ENCODE results near the gene KCP. TPM values are rescaled to one million over a fixed set of nuclear protein-coding genes. Genes with fewer than 3 reads are reported as not detected.

KCP gene
- total and polyA plus RNA-seq, 2 donors (not counting 1 experiment from before 2014, with no cell fraction given) = 2.3 to 3.8 TPM

- Histone ChIP-seq H3K27me3 (replicated peaks in 1 of 4; ENCODE audit: control extremely low read depth in 1 of 4, control insufficient read depth in 3 of 4, insufficient read depth in 4 of 4, low read length in 3 of 4) (no peaks in the 10 kb centered on the region), H3K4me2 (replicated peaks; ENCODE audit: low read depth, low read length, poor library complexity, severe bottlenecking) (no peak overlapping the region), H2AFZ (ENCODE audit: insufficient read depth, low read depth, low read length, poor library complexity, severe bottlenecking) (no peak overlapping the region), H4K20me1 (ENCODE audit: control insufficient read depth, insufficient read depth, low read length, poor library complexity, severe bottlenecking) (peaks cover 4% of the 10 kb centered on the region), H3K4me3 (ENCODE audit: control extremely low read depth in 1 of 5, extremely low read depth in 1 of 5, insufficient read depth in 1 of 5, low read depth in 2 of 5, low read length in 4 of 5) (no peak overlapping the region), H3K9me3 (ENCODE audit: control extremely low read depth in 1 of 3, control insufficient read depth in 2 of 3, insufficient read depth in 1 of 3, low read length in 2 of 3) (no peaks in the 10 kb centered on the region), H3K79me2 (ENCODE audit: control insufficient read depth, insufficient read depth, low read length) (peaks cover 9% of the 10 kb centered on the region), H3K36me3 (replicated peaks in 1 of 2; ENCODE audit: control extremely low read depth in 1 of 2, control insufficient read depth in 1 of 2, extremely low read depth in 1 of 2, insufficient read depth in 2 of 2, low read length in 1 of 2) (no peaks in the 10 kb centered on the region), H3K9ac (ENCODE audit: low read length) (no peak overlapping the region), H3K27ac (ENCODE audit: low read length in 2 of 2) (no peak overlapping the region), H3K4me1 (ENCODE audit: control insufficient read depth in 2 of 2, insufficient read depth in 2 of 2, low read length in 2 of 2) (peaks cover 5 to 11% of the 10 kb centered on the region in 2 donors)
- H3K4me3 Mint-ChIP-seq = no peak overlapping the region
- TF ChIP-seq CTCF (IDR thresholded peaks at IDR 0.05) (no peak), EZH2 (IDR thresholded peaks at IDR 0.05; ENCODE audit: borderline replicate concordance, insufficient read depth, low read depth, low read length, poor library complexity, severe bottlenecking) (no peak)
- no peak for DNase-seq
- H3K27me3 Mint-ChIP-seq = no peaks in the 10 kb centered on the region
- intact Hi-C loops (cut with micrococcal nuclease) = no loop called here
- peaks cover 18% of the 10 kb centered on the region for H3K4me1 Mint-ChIP-seq
- ChIA-PET CTCF (interaction anchor here (0.6 kb wide), 1 partner anchor 430 kb away, joined by 3 read pairs; no protein-coding TSS in a partner anchor), POLR2A (no interaction called here)
- no peak overlapping the region for H3K27ac Mint-ChIP-seq
- ATAC-seq (ENCODE audit: low read depth) = no peak
- H3K9me3 Mint-ChIP-seq (ENCODE audit: insufficient read depth) = no peaks in the 10 kb centered on the region
- 82% methylated on average over 13 of the region's 18 CpGs for WGBS (ENCODE audit: insufficient coverage)
These were observed 51.9 kb downstream of the KCP start for GRCh38 chr7:128858380-128859231.
